Lower leg skin (tissue), 4 donors: ENCODE measurements around the gene TFDP2. TPM values are rescaled to one million over a fixed set of nuclear protein-coding genes. Genes with fewer than 3 reads are reported as not detected.

ENCODE experiments used
- DNase-seq, 2 donors: peaks; one replicate each; pipeline ENCODE4 v3.0.0-alpha.2; 2019; ENCODE audit warnings: low spot score in 2 of 2
- H3K4me3 ChIP-seq: fragments of 200-600 bp; sonication (generic); 2 replicates; pipeline ENCODE4 v1.5.1; 2017; ENCODE audit warnings: mild to moderate bottlenecking, low read depth; ENCODE audit not compliant: poor library complexity, severe bottlenecking
- CTCF ChIP-seq, 3 donors: fragments of 450-650 bp; IDR thresholded peaks; one replicate each; pipeline ENCODE4 v1.5.1; 2016; ENCODE audit warnings: antibody characterized with exemption in 3 of 3, mild to moderate bottlenecking in 3 of 3, moderate library complexity in 2 of 3
- POLR2A ChIP-seq, 2 donors: fragments of 450-650 bp; IDR thresholded peaks; one replicate each; pipeline ENCODE4 v1.6.1; 2016 to 2017; ENCODE audit warnings: antibody characterized with exemption in 2 of 2, mild to moderate bottlenecking in 1 of 2, moderate library complexity in 1 of 2
- WGBS, 2 donors: methylation state at CpG; one replicate each; pipeline ENCODE4 v1.1.5; 2018; 5-methylcytosine and 5-hydroxymethylcytosine counted together
- intact Hi-C: fragments of 100-400 bp; cut with DNase I; formaldehyde crosslinking; loops from one replicate; pipeline ENCODE4 v1.15.0; 2023; ENCODE audit warnings: low total_unique reads
- total RNA-seq, 4 donors: library from RNA; depleted of rRNA; stranded (reverse); fragments of >200 nt; gene quantifications; one replicate each; pipeline ENCODE4 v1.1.0, GENCODE V29; 2016

The TFDP2 gene
- total RNA-seq, 4 donors from 2014 or later, result 38.6 to 84.7 (median 61.5) TPM

- no peak for TF ChIP-seq CTCF (IDR thresholded peaks at IDR 0.05)
- no peak for TF ChIP-seq POLR2A (IDR thresholded peaks at IDR 0.05)
- DNase-seq, result no peak
- intact Hi-C loops, result no loop called here
- no peak overlapping the region for H3K4me3 ChIP-seq
- 44 to 54% methylated on average over 3 of the region's 3 CpGs for WGBS, 2 donors
Observed at GRCh38 chr3:142134799-142135325, 14.5 kb downstream of the TFDP2 start.

GRCh38 chr3:142129516-142130171 lies 19.7 kb downstream of the TFDP2 start:
- no peak overlapping the region for H3K4me3 ChIP-seq
- TF ChIP-seq POLR2A (IDR thresholded peaks at IDR 0.05) (no peak), CTCF (IDR thresholded peaks at IDR 0.05) (no peak)
- 97% methylated on average over 2 of the region's 2 CpGs for WGBS, 2 donors
- no peak for DNase-seq
- intact Hi-C loops, result loop anchor here (10.0 kb wide), 1 partner anchor 155 kb away; no protein-coding TSS in a partner anchor

GRCh38 chr3:142127941-142128658 lies 21.2 kb downstream of the TFDP2 start:
- 85 to 86% methylated on average over 8 of the region's 8 CpGs for WGBS, 2 donors
- no peak for TF ChIP-seq POLR2A (IDR thresholded peaks at IDR 0.05)
- TF ChIP-seq CTCF (IDR thresholded peaks at IDR 0.05), result no peak
- no peak overlapping the region for H3K4me3 ChIP-seq
- intact Hi-C loops, result loop anchor here (10.0 kb wide), 1 partner anchor 157 kb away; no protein-coding TSS in a partner anchor
- no peak for DNase-seq

- WGBS, 2 donors, result 94 to 98% methylated on average over 2 of the region's 2 CpGs
- H3K4me3 ChIP-seq, result no peak overlapping the region
- intact Hi-C loops, result loop anchor here (10.0 kb wide), 1 partner anchor 161 kb away; no protein-coding TSS in a partner anchor
- no peak for DNase-seq
- TF ChIP-seq CTCF (IDR thresholded peaks at IDR 0.05) (no peak), POLR2A (IDR thresholded peaks at IDR 0.05) (no peak)
Observed at GRCh38 chr3:142124243-142124642, 25.1 kb downstream of the TFDP2 start.

- TF ChIP-seq POLR2A (IDR thresholded peaks at IDR 0.05), result no peak
- TF ChIP-seq CTCF (IDR thresholded peaks at IDR 0.05), result no peak
- WGBS, 2 donors, result 19 to 22% methylated on average over 3 of the region's 3 CpGs
- DNase-seq, result no peak
- H3K4me3 ChIP-seq, result no peak overlapping the region
- intact Hi-C loops, result loop anchor here (10.0 kb wide), 1 partner anchor 164 kb away; no protein-coding TSS in a partner anchor
Observed at GRCh38 chr3:142120707-142121106, 28.6 kb downstream of the TFDP2 start.
